Umbilical cord (tissue), 2 donors: ENCODE measurements around the gene MAPK8. TPM values are rescaled to one million over a fixed set of nuclear protein-coding genes. Genes with fewer than 3 reads are reported as not detected.

Experiments used
- DNase-seq: peaks from one replicate; pipeline ENCODE4 v3.0.0-alpha.2; 2015; ENCODE audit warnings: low spot score
- total RNA-seq: library from RNA; depleted of rRNA; stranded (reverse); fragments of >200 nt; gene quantifications from one replicate; pipeline ENCODE4 v1.2.3, GENCODE V29; 2014; ENCODE audit warnings: low replicate concordance; ENCODE audit not compliant: insufficient read depth

MAPK8 gene
- total RNA-seq, 1 donor from 2014 or later = 56.1 TPM

DNA sequence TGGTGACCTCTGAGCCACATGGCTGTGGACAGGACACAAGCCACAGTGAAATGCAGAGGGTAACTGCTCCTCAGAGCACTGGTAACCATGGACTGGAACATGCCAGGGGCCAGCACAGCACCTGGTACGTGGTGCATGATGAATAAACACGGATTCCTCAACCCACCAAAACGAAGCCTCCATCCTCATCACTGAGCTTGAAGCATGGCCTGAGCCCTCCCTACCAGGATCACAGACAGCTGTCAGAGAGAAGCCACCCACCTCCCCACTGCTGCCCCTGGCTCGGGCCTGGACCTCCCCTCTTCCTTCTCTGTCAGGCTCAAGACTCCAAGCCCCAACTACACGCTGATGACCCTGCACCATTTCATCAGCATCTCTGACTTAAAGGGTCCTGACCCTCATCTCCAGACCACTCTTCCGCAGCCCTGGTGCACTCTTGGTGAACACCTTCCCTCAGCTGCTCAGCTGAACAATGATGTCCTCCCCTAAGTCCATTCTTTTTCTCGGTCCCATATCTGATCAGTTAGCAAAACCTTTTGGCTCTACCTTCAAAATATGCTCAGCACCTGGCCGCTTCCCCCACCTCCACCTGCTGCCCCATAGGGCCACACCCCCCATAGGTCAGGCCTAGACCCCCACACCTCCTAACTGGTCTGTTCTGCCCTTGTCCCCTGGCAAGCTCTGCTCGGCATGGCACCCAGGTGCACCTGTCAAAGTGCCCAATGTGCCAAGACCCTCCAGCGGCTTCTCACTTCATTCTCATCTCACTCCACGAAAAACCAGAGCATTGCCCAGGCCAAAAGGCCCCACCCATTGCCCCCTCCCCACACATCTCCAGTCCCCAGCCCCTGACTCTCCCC is 141.1 kb downstream of the MAPK8 start:
- DNase-seq = no peak

DNA sequence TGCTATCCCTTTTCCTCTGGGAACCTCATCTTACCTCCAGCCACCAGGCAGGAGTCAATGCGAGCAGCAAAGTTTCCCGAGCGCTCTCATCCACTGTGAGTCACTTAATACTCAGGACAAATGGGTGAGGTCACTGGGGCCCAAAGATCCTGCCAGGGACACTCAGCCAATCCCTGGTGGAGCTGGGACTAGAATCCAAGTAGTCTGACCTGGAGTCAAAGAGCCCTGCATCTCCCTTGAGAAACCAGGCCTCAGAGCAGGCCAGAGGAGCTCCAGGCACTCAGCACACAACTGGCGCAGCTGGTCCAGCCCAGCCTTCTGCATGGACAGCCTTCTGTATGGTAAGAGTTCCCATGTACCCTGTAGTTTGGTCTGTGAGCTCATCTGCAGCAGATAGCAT is 142.3 kb downstream of the MAPK8 start:
- DNase-seq = peak; percentile 12

DNA sequence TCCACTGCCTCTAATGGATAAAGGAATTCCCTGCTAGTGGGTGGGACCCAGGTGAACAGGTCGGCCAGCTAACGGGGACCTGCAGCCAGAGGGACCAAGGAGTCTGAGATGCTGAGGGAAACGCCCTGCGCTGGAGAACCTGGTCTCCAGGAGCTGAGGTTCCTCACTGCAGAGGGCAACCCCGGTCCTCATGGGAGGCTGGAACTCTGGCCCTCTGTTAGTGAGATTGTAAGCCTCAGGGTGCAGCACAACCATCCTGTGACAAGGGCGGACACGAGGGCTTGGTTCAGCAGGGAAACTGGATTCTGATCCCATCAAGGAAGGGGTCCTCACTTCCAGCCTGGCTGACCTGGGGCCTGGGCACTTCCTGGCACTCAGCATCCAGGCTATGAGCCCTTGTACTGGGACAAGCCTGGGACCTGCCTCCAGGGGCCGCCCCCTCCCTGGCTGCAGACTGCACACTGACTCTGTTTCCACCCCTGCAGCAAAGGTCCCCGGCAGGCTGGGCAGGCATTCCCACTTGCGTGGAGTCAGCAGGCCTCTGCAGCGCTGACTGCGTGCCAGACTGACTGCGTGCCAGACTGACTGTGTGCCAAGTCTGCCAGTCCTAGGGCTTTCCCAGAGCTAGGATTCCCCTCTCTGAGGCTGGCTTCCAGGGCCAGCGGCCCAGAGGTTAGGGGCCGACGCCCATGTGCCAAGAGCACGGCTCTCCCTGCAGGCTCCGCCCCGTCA is 143.2 kb downstream of the MAPK8 start:
- no peak for DNase-seq

GRCh38 chr10:48450233-48450740 is 143.8 kb downstream of the MAPK8 start:
- no peak for DNase-seq

GRCh38 chr10:48450741-48451466 is 144.4 kb downstream of the MAPK8 start:
- DNase-seq = no peak

DNA sequence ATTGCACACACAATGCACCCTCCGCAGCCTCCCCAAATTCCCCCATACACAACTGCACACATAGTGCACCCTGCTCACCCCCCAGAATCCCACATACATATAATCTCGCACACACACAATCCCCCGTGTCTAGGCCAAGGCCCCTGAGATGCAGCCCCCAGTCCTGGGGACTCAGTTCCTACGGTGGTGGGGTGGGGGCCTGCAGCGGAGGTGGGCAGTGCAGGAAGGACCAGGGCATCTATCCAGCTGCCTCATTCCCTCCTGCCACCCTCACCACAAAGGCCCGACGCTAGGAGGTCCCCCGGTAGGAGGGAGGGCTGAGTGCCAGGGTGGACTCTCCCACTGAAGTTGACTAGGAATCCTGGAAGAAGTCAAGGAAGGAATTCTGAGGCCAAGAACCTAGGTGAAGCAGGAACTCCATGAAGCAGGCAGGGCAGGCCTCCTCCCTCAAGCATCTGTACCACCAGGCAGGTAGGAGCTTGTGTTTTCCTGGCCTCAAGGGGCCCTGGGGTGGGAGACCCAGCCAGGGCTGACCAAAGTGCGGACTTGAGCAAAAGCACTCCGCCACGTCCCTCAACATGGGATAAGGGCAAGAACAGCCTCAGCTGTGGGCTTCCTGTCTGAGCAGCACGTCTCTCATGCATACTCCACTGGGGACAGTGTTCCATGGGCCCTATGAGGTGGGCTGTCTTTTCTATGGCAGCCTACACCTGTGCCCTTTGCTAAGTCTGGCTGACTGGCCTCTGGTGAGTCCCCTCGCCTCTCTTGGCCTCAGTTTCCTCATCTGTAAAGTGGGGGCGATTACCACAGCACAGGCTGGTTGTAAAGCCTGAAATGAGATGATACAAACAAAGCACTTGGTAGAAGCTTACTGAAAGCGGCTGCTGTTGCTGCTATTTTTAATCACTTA is 145.7 kb downstream of the MAPK8 start:
- DNase-seq = no peak

DNA sequence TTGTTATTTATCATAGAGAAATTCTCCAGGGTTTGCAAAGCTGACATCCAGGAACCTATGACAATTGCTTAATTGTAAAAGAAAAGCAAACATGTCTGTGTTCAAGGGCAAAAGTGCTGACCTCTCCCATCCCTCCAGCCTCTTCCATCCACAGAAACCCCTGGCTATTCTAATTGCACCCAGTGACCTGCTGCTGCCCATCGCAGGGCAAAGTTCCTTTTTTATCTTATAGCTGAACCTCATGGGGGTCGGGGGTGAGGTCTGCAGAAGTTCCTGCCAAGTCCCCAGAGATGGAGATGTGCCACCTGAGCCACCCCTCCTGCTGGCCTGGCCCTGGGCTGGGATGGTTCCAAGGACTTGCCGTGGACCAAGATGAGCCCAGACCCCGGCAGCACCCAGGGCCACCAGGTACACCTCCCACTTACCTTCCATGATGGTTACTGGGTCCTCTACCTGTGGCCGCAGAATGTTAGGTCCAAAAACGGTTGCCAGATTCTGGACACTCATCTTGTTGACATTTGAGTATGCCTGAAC is 146.5 kb downstream of the MAPK8 start:
- no peak for DNase-seq

- no peak for DNase-seq
These were observed 147.2 kb downstream of the MAPK8 start for GRCh38 chr10:48453451-48454301.

GRCh38 chr10:48454302-48455054 is 148.0 kb downstream of the MAPK8 start:
- no peak for DNase-seq

DNA sequence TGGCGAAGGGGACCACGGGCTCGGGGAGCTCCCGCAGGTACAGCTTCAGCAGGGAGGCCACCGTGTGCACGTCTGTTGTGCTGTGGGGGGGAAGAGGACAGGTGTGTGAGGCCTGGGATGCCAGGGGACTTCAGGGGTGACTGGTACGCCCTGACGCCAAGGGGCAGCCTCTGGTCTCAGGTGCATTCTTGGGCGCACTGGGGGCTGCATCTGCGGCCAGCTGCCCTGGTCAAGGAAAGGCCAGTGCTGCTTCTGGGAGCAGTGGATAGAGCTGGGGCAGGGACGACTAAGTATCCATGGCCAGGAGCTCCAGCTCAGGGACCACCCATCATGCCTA is 148.5 kb downstream of the MAPK8 start:
- DNase-seq = no peak

- no peak for DNase-seq
These were observed 149.1 kb downstream of the MAPK8 start for GRCh38 chr10:48455392-48456151.

DNA sequence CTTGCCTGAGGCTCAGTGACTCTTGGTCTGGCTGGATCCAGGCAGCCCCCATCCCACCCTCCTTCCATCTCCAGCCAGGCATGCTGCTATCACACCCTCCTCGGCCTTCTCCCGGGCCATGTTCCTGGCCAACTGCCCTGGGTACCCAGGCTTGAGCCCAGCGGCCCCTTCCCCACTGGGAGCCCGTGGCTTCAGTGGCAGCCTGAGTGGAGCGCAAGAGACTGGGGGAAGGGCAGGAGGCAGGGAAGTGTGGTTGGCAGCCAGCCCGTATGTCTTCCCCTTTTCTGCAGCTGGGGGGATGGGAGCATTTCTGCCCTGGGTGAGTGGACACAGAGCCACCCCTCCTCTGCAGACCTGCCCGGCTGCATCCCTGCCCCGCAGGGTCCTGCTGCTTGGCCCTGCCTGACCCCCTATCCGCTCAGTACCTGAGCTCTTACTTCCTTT is 149.9 kb downstream of the MAPK8 start:
- DNase-seq = peak; percentile 76

- no peak for DNase-seq
These were observed 150.6 kb downstream of the MAPK8 start for GRCh38 chr10:48456808-48457761.

GRCh38 chr10:48457949-48458661 is 151.6 kb downstream of the MAPK8 start:
- DNase-seq = no peak

GRCh38 chr10:48458662-48459048 is 152.2 kb downstream of the MAPK8 start:
- DNase-seq = no peak
